C1 segment of cervical spinal cord (tissue), 14 donors: Measurements from ENCODE around the gene SEC63.

ENCODE experiments used
- DNase-seq, 14 donors: peaks; one replicate each; lab custom pipeline; 2025; lab: John Stamatoyannopoulos, UW

SEC63 gene

GRCh38 chr6:107819964-107820337 is 138.1 kb downstream of the SEC63 start:
- peak in 1 of 14 donors; percentile 3 for DNase-seq

GRCh38 chr6:107819217-107819616 is 138.8 kb downstream of the SEC63 start:
- no peak for DNase-seq

- DNase-seq, result no peak
Observed at GRCh38 chr6:107818272-107818671, 139.7 kb downstream of the SEC63 start.

GRCh38 chr6:107817784-107818183 is 140.2 kb downstream of the SEC63 start:
- no peak for DNase-seq
